Neural cell (in vitro differentiated cells): ENCODE results near the gene UBFD1. TPM values are rescaled to one million over a fixed set of nuclear protein-coding genes. Genes with fewer than 3 reads are reported as not detected.

ENCODE experiments used
- H2AFZ ChIP-seq: fragments of 200-600, 300-800 bp; sonication (generic), shearing (Covaris generic); 2 replicates; pipeline ENCODE4 v1.6.0; 2014; ENCODE audit warnings: low read depth, mild to moderate bottlenecking, antibody characterized with exemption, low read length, moderate library complexity
- H3F3A ChIP-seq: fragments of 200-600 bp; shearing (Covaris generic); 2 replicates; pipeline ENCODE4 v1.6.1; 2016; ENCODE audit warnings: mild to moderate bottlenecking, moderate library complexity, mixed read lengths, antibody characterized with exemption, low read length; ENCODE audit not compliant: insufficient read depth, poor library complexity, severe bottlenecking
- H3K27ac ChIP-seq: fragments of 200-600, 300-800 bp; sonication (generic), shearing (Covaris generic); 2 replicates; pipeline ENCODE4 v1.5.1; 2014; ENCODE audit warnings: mild to moderate bottlenecking, low read length, moderate library complexity
- H3K27me3 ChIP-seq: fragments of 300-800, 200-600 bp; sonication (generic), shearing (Covaris generic); 2 replicates; pipeline ENCODE4 v1.6.0; 2014; ENCODE audit warnings: mild to moderate bottlenecking, low read depth, low read length, moderate library complexity; ENCODE audit not compliant: insufficient read depth
- H3K36me3 ChIP-seq: fragments of 300-800, 200-600 bp; sonication (generic), shearing (Covaris generic); 2 replicates; pipeline ENCODE4 v1.5.1; 2014; ENCODE audit warnings: mild to moderate bottlenecking, antibody characterized with exemption, low read length, moderate library complexity; ENCODE audit not compliant: insufficient read depth
- H3K4me2 ChIP-seq: fragments of 300-800, 200-600 bp; sonication (generic), shearing (Covaris generic); 2 replicates; pipeline ENCODE4 v1.6.0; 2014; ENCODE audit warnings: mild to moderate bottlenecking, low read length
- H3K4me3 ChIP-seq: fragments of 300-800, 200-600 bp; sonication (generic), shearing (Covaris generic); 2 replicates; pipeline ENCODE4 v1.5.1; 2014; ENCODE audit warnings: mild to moderate bottlenecking, low read length, moderate library complexity
- H3K79me2 ChIP-seq: fragments of 200-600 bp; shearing (Covaris generic); replicated peaks from 2 replicates; pipeline ENCODE4 v1.6.0; 2014; ENCODE audit warnings: mild to moderate bottlenecking, low read length, moderate library complexity; ENCODE audit not compliant: insufficient read depth
- H3K9ac ChIP-seq: fragments of 300-800, 200-600 bp; sonication (generic), shearing (Covaris generic); 2 replicates; pipeline ENCODE4 v1.6.1; 2016; ENCODE audit warnings: mild to moderate bottlenecking, low read length, mixed read lengths
- H3K9me2 ChIP-seq: fragments of 200-600 bp; shearing (Covaris generic); 2 replicates; pipeline ENCODE4 v1.6.1; 2016; ENCODE audit warnings: mild to moderate bottlenecking, low read length, mixed read lengths; ENCODE audit not compliant: insufficient read depth
- H3K9me3 ChIP-seq: fragments of 200-600, 300-800 bp; sonication (generic), shearing (Covaris generic); 2 replicates; pipeline ENCODE4 v1.6.1; 2016; ENCODE audit warnings: mild to moderate bottlenecking, mixed run types, low read length, moderate library complexity, mixed read lengths
- H4K20me1 ChIP-seq: fragments of 200-600 bp; shearing (Covaris generic); 2 replicates; pipeline ENCODE4 v1.6.1; 2016; ENCODE audit warnings: mild to moderate bottlenecking, mixed run types; ENCODE audit not compliant: insufficient read depth
- EP300 ChIP-seq: fragments of 450-650 bp; conservative IDR thresholded peaks from 2 replicates; pipeline ENCODE4 v1.6.1; 2014; ENCODE audit warnings: antibody characterized with exemption, mild to moderate bottlenecking, moderate library complexity; ENCODE audit not compliant: poor library complexity, severe bottlenecking
- MXI1 ChIP-seq: fragments of 450-650 bp; conservative IDR thresholded peaks from 2 replicates; pipeline ENCODE4 v1.6.1; 2014; ENCODE audit warnings: antibody characterized with exemption, mild to moderate bottlenecking; ENCODE audit not compliant: poor library complexity, severe bottlenecking
- POLR2AphosphoS5 ChIP-seq: IDR thresholded peaks from 2 replicates; pipeline ENCODE4 v1.6.1; 2012
- SMC3 ChIP-seq: fragments of 450-650 bp; conservative IDR thresholded peaks from 2 replicates; pipeline ENCODE4 v1.6.1; 2014; ENCODE audit warnings: antibody characterized with exemption, mild to moderate bottlenecking, moderate library complexity; ENCODE audit not compliant: poor library complexity
- polyA plus RNA-seq: library from polyadenylated mRNA; depleted of rRNA; stranded (reverse); fragments of >200 nt; gene quantifications from 2 replicates; pipeline ENCODE4 v1.2.3, GENCODE V29; 2014
- TF ChIP-seq, protein P1 (sequence below): IDR thresholded peaks from 2 replicates; pipeline ENCODE4 v1.6.1; 2012; ENCODE audit warnings: borderline replicate concordance
- TF ChIP-seq, protein P2 (sequence below): fragments of 450-650 bp; IDR thresholded peaks from 2 replicates; pipeline ENCODE4 v1.5.1; 2014; ENCODE audit warnings: antibody characterized with exemption, mild to moderate bottlenecking, moderate library complexity; ENCODE audit not compliant: poor library complexity, severe bottlenecking

The UBFD1 gene
- polyA plus RNA-seq, 1 donor from 2014 or later, result 94.3 TPM

DNA sequence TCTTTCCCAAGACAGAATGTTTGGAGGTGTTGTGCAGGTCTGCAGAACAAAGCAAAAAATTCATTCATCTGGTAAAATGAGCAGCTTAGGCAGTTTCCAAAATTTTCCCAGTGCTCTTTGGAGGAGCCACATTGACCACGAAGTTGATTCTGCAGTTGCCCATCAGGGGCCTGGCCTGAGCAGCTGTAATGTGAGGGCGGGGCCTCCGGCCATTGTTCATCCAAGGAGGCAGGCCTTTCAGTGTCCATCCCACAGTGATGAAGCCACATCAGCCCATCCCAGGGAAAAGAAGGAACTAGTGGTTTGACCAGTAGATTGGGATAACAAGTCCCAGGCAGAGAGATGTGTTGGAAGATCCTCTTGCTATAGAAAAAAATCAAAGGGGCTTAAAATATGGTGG, 10.1 kb downstream of the UBFD1 start:
- Histone ChIP-seq H3K4me3 (no peak overlapping the region), H3F3A (no peaks in the 10 kb centered on the region), H3K4me2 (no peak overlapping the region), H3K79me2 (no peaks in the 10 kb centered on the region), H2AFZ (no peak overlapping the region), H3K27ac (no peak overlapping the region), H4K20me1 (no peaks in the 10 kb centered on the region), H3K9me2 (no peaks in the 10 kb centered on the region), H3K9me3 (no peaks in the 10 kb centered on the region), H3K27me3 (no peaks in the 10 kb centered on the region), H3K9ac (no peak overlapping the region), H3K36me3 (no peaks in the 10 kb centered on the region)
- TF ChIP-seq, protein P1, sequence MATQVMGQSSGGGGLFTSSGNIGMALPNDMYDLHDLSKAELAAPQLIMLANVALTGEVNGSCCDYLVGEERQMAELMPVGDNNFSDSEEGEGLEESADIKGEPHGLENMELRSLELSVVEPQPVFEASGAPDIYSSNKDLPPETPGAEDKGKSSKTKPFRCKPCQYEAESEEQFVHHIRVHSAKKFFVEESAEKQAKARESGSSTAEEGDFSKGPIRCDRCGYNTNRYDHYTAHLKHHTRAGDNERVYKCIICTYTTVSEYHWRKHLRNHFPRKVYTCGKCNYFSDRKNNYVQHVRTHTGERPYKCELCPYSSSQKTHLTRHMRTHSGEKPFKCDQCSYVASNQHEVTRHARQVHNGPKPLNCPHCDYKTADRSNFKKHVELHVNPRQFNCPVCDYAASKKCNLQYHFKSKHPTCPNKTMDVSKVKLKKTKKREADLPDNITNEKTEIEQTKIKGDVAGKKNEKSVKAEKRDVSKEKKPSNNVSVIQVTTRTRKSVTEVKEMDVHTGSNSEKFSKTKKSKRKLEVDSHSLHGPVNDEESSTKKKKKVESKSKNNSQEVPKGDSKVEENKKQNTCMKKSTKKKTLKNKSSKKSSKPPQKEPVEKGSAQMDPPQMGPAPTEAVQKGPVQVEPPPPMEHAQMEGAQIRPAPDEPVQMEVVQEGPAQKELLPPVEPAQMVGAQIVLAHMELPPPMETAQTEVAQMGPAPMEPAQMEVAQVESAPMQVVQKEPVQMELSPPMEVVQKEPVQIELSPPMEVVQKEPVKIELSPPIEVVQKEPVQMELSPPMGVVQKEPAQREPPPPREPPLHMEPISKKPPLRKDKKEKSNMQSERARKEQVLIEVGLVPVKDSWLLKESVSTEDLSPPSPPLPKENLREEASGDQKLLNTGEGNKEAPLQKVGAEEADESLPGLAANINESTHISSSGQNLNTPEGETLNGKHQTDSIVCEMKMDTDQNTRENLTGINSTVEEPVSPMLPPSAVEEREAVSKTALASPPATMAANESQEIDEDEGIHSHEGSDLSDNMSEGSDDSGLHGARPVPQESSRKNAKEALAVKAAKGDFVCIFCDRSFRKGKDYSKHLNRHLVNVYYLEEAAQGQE, result no peak
- TF ChIP-seq SMC3 (no peak), MXI1 (no peak), POLR2AphosphoS5 (no peak), EP300 (no peak)
- TF ChIP-seq, protein P2, sequence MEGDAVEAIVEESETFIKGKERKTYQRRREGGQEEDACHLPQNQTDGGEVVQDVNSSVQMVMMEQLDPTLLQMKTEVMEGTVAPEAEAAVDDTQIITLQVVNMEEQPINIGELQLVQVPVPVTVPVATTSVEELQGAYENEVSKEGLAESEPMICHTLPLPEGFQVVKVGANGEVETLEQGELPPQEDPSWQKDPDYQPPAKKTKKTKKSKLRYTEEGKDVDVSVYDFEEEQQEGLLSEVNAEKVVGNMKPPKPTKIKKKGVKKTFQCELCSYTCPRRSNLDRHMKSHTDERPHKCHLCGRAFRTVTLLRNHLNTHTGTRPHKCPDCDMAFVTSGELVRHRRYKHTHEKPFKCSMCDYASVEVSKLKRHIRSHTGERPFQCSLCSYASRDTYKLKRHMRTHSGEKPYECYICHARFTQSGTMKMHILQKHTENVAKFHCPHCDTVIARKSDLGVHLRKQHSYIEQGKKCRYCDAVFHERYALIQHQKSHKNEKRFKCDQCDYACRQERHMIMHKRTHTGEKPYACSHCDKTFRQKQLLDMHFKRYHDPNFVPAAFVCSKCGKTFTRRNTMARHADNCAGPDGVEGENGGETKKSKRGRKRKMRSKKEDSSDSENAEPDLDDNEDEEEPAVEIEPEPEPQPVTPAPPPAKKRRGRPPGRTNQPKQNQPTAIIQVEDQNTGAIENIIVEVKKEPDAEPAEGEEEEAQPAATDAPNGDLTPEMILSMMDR, result no peak

DNA sequence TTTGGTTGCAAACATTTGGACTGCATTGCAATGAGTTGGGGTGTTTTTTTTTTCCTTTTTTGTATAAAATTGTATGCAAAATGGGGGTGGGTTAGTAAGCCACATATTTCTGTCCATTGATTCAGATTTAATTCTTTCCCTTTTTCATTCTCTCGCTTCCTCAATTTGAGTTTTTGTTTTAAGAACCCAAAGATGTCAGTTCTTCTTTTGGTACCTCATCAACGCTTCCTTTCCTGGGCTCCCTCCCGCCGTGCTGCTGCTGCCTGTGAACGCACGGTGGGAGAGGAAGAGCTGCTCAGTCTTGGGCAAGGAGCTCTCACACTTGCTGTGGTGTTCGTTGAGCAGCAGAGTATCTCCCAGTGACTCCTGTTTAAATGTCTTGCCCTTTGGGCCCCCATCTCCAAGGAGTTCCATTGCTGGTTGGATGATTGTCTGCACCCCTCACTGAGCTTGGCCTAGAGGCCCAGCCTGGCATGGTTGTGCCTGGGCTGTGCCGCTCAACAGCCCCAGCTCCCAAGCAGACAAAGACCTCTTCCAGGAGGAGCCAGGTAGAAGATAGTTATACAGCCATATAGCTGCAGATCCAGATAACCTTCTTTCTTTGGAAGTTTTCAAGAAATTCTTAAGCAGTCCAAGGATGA, 13.6 kb downstream of the UBFD1 start:
- Histone ChIP-seq H3K9me3 (no peaks in the 10 kb centered on the region), H3K27me3 (no peaks in the 10 kb centered on the region), H3K79me2 (no peaks in the 10 kb centered on the region), H3K4me3 (no peak overlapping the region), H3K36me3 (no peaks in the 10 kb centered on the region), H3F3A (no peaks in the 10 kb centered on the region), H3K9ac (no peak overlapping the region), H3K9me2 (no peaks in the 10 kb centered on the region), H3K27ac (no peak overlapping the region), H4K20me1 (no peaks in the 10 kb centered on the region), H3K4me2 (no peak overlapping the region), H2AFZ (no peak overlapping the region)
- TF ChIP-seq, protein P1, result no peak
